Neural crest cell (in vitro differentiated cells): ENCODE data around the gene SLC44A4. TPM values are rescaled to one million over a fixed set of nuclear protein-coding genes. Genes with fewer than 3 reads are reported as not detected.
"Not testable (repeated sequence)": the region's sequence is repeated elsewhere in the genome, so short reads cannot be mapped to it uniquely, and the experiment has no call there.

Source experiments
- DNase-seq: peaks from one replicate; pipeline ENCODE4 v3.0.0; 2021; ENCODE audit warnings: low read depth, mixed read lengths, low spot score
- H3K27ac Mint-ChIP-seq: one replicate; pipeline ENCODE4 v1.8.0; 2021; ENCODE audit warnings: mild to moderate bottlenecking, mixed read lengths; ENCODE audit not compliant: unreplicated experiment
- H3K27me3 Mint-ChIP-seq: 2 replicates; pipeline ENCODE4 v1.8.0; 2021; ENCODE audit warnings: low read depth, mild to moderate bottlenecking, mixed read lengths
- H3K36me3 Mint-ChIP-seq: 2 replicates; pipeline ENCODE4 v1.8.0; 2021; ENCODE audit warnings: low read depth, mild to moderate bottlenecking, mixed read lengths
- H3K4me1 Mint-ChIP-seq: 2 replicates; pipeline ENCODE4 v1.8.0; 2021; ENCODE audit warnings: mixed read lengths
- H3K4me3 Mint-ChIP-seq: one replicate; pipeline ENCODE4 v1.8.0; 2021; ENCODE audit warnings: mild to moderate bottlenecking, mixed read lengths
- H3K9me3 Mint-ChIP-seq: 2 replicates; pipeline ENCODE4 v1.8.0; 2021; ENCODE audit warnings: mixed read lengths
- total RNA-seq: library from RNA; stranded (reverse); gene quantifications from 2 replicates; pipeline ENCODE4 v1.2.1, GENCODE V29; 2021
- TF ChIP-seq, protein P1 (sequence below): fragments of 200-600 bp; sonication (generic); conservative IDR thresholded peaks from 2 replicates; pipeline ENCODE4 v1.5.0; 2021; ENCODE audit warnings: antibody characterized with exemption, mild to moderate bottlenecking

Gene SLC44A4
- total RNA-seq, 1 donor from 2014 or later: 0.84 TPM

DNA sequence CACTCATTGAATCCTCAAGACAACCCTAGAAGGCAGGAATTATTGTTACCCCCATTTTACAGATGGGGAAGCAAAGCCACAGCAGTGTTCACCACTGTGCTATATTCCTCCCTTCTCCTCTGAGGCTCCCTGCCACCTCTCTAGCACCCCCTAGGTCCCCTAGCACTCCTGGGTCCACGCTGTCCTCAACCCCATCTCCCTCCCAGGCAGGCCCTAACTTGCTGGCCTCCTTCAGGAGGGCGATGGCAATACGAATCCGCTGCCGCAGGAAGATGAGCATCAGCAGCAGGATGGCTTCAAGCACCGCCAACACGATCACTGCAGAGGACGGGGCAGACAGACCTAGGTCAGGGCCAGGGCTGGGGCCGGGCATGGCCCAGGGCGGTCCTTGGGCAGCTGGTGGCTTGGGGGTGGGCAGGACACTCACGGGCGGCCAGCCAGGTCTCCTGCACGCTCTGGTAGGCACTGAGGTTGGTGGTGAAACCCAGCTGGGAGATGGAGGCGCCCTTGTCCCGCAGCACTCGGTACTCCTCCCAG, 8.3 kb downstream of the SLC44A4 start:
- no peaks in the 10 kb centered on the region for H3K27me3 Mint-ChIP-seq
- no peaks in the 10 kb centered on the region for H3K36me3 Mint-ChIP-seq
- no peak overlapping the region for H3K27ac Mint-ChIP-seq
- no peak for DNase-seq
- no peak overlapping the region for H3K4me3 Mint-ChIP-seq
- H3K4me1 Mint-ChIP-seq: peaks cover 10% of the 10 kb centered on the region
- TF ChIP-seq, protein P1, sequence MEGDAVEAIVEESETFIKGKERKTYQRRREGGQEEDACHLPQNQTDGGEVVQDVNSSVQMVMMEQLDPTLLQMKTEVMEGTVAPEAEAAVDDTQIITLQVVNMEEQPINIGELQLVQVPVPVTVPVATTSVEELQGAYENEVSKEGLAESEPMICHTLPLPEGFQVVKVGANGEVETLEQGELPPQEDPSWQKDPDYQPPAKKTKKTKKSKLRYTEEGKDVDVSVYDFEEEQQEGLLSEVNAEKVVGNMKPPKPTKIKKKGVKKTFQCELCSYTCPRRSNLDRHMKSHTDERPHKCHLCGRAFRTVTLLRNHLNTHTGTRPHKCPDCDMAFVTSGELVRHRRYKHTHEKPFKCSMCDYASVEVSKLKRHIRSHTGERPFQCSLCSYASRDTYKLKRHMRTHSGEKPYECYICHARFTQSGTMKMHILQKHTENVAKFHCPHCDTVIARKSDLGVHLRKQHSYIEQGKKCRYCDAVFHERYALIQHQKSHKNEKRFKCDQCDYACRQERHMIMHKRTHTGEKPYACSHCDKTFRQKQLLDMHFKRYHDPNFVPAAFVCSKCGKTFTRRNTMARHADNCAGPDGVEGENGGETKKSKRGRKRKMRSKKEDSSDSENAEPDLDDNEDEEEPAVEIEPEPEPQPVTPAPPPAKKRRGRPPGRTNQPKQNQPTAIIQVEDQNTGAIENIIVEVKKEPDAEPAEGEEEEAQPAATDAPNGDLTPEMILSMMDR: no peak
- no peaks in the 10 kb centered on the region for H3K9me3 Mint-ChIP-seq

- no peak for DNase-seq
- Mint-ChIP-seq H3K27ac (no peak overlapping the region), H3K4me3 (peak overlapping the region; percentile 31), H3K36me3 (no peaks in the 10 kb centered on the region), H3K9me3 (no peaks in the 10 kb centered on the region), H3K4me1 (peaks cover 19% of the 10 kb centered on the region), H3K27me3 (no peaks in the 10 kb centered on the region)
- TF ChIP-seq, protein P1: no peak
Observed at GRCh38 chr6:31869343-31869742, 9.5 kb downstream of the SLC44A4 start.

DNA sequence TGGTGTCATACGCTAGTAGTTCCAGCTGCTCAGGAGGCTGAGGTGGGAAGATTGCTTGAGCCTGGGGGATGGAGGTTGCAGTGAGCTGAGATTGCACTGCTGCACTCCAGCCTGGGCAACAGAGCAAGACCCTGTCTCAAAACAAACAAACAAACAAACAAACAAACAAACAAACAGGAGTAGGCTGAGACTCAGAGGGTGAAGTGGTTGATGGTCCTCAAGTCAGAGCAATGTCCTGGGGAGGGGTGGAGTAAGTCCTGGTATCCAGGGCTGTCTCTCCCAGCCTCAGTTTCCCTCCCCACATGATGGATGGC, 10.2 kb downstream of the SLC44A4 start:
- not testable (repeated sequence) for H3K36me3 Mint-ChIP-seq, H3K27ac Mint-ChIP-seq, H3K4me3 Mint-ChIP-seq, H3K9me3 Mint-ChIP-seq, DNase-seq, H3K27me3 Mint-ChIP-seq
- peaks cover 24% of the 10 kb centered on the region for H3K4me1 Mint-ChIP-seq

DNA sequence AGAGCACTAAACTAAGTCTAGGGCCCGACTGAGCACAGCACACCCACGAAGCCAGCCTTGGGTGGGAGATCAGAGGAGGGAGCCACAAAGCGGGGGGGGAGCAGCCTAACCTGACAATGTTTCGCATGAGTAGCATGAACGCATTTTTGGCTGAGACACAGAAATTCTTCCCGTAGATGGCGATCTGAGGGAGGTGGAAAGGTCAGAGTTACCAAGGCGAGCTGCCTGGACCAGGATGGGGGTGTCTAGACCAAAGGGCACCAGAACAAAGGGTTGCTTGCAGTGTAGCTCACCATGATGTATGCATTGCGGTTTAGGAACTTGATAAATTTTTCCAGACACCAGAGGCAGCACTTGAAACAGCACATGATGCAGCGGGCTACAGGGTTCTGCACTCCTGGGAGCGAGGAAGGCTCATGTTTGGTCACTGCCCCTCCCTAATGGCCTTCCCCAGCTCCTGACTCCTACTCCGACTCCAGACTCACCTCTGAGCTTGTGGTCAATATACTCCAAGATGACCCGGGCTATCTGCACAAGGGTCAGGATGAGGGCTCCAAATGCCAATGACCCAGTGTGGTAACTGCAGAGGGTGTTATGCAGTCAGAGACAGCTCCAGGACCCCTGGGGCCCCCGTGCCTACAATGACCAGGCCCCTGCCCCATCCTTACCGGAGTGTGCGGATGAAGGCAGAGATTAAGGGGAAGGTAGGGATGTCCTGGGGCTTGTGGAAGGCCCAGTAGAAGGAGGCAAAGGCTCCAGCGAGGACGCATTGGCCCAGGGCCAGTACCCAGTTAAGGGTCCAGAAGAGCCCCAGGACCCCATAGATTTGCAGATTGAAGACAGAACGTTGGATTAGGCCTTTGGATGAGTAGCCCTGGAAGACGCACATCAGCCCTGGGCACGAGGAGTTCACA, 13.3 kb downstream of the SLC44A4 start:
- TF ChIP-seq, protein P1: no peak
- no peak for DNase-seq
- Mint-ChIP-seq H3K4me1 (peaks cover 37% of the 10 kb centered on the region), H3K9me3 (no peaks in the 10 kb centered on the region), H3K4me3 (peak overlapping the region; percentile 97), H3K27ac (no peak overlapping the region), H3K36me3 (peaks cover 3% of the 10 kb centered on the region), H3K27me3 (no peaks in the 10 kb centered on the region)

- Mint-ChIP-seq H3K27ac (no peak overlapping the region), H3K36me3 (peaks cover 7% of the 10 kb centered on the region), H3K27me3 (no peaks in the 10 kb centered on the region), H3K9me3 (no peaks in the 10 kb centered on the region), H3K4me1 (peaks cover 37% of the 10 kb centered on the region), H3K4me3 (peak overlapping the region; percentile 97)
- TF ChIP-seq, protein P1: no peak
- DNase-seq: no peak
Observed at GRCh38 chr6:31864818-31865204, 14.0 kb downstream of the SLC44A4 start.

DNA sequence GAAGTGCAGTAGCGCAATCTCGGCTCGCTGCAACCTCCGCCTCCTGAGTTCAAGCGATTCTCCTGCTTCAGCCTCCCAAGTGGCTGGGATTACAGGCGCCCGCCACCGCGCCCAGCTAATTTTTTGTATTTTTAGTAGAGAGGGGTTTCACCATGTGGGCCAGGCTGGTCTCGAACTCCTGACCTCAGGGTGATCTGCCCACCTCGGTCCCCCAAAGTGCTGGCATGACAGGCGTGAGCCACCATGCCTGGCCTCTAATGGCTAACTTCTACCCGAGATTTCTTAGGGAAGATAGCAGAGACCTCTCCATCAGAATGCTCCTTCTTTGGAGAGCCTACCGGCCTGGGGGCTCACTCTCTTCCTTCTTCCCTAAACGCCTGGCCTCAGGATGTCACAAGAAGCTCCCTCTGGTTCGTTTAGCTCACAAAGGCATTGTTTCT, 14.7 kb downstream of the SLC44A4 start:
- Mint-ChIP-seq H3K4me3 (peak overlapping the region; percentile 97), H3K4me1 (peaks cover 33% of the 10 kb centered on the region), H3K27ac (peak overlapping the region; percentile 98)
- H3K36me3 Mint-ChIP-seq, DNase-seq, H3K9me3 Mint-ChIP-seq, H3K27me3 Mint-ChIP-seq: not testable (repeated sequence)
